GM18867 (cell line): ENCODE data around the gene COQ8A.
"Not testable (repeated sequence)": the region's sequence is repeated elsewhere in the genome, so short reads cannot be mapped to it uniquely, and the experiment has no call there.

Source experiments
- ATAC-seq: cut with Tn5 transposase; IDR thresholded peaks from one replicate; pipeline ENCODE4 v1.9.1; 2021; ENCODE audit warnings: mild to moderate bottlenecking, moderate library complexity; ENCODE audit not compliant: unreplicated experiment

COQ8A gene

GRCh38 chr1:226951286-226952117 lies 11.4 kb downstream of the COQ8A start:
- ATAC-seq = no peak

GRCh38 chr1:226952118-226952441 lies 12.0 kb downstream of the COQ8A start:
- ATAC-seq = no peak

- no peak for ATAC-seq
Measured at GRCh38 chr1:226953175-226953800, 13.2 kb downstream of the COQ8A start.

GRCh38 chr1:226954337-226954736 lies 14.2 kb downstream of the COQ8A start:
- no peak for ATAC-seq

GRCh38 chr1:226954777-226955176 lies 14.7 kb downstream of the COQ8A start:
- no peak for ATAC-seq

- not testable (repeated sequence) for ATAC-seq
Measured at GRCh38 chr1:226955857-226956256, 15.8 kb downstream of the COQ8A start.

- ATAC-seq = no peak
Measured at GRCh38 chr1:226956942-226957713, 17.0 kb downstream of the COQ8A start.

GRCh38 chr1:226957714-226958113 lies 17.6 kb downstream of the COQ8A start:
- ATAC-seq = no peak

GRCh38 chr1:226958300-226958699 lies 18.2 kb downstream of the COQ8A start:
- no peak for ATAC-seq

- ATAC-seq = no peak
Measured at GRCh38 chr1:226960256-226960655, 20.2 kb downstream of the COQ8A start.

GRCh38 chr1:226960944-226961765 lies 21.1 kb downstream of the COQ8A start:
- ATAC-seq = no peak

GRCh38 chr1:226962421-226963391 lies 22.6 kb downstream of the COQ8A start:
- no peak for ATAC-seq

- no peak for ATAC-seq
Measured at GRCh38 chr1:226964068-226964425, 24.0 kb downstream of the COQ8A start.

- no peak for ATAC-seq
Measured at GRCh38 chr1:226964611-226965486, 24.8 kb downstream of the COQ8A start.

GRCh38 chr1:226965581-226966440 lies 25.7 kb downstream of the COQ8A start:
- ATAC-seq = no peak

GRCh38 chr1:226966683-226967082 lies 26.6 kb downstream of the COQ8A start:
- ATAC-seq = no peak

- ATAC-seq = no peak
Measured at GRCh38 chr1:226967665-226968064, 27.6 kb downstream of the COQ8A start.

GRCh38 chr1:226971765-226972164 lies 31.7 kb downstream of the COQ8A start:
- ATAC-seq = no peak
